Measurements from ENCODE around the gene SYP.

DNA sequence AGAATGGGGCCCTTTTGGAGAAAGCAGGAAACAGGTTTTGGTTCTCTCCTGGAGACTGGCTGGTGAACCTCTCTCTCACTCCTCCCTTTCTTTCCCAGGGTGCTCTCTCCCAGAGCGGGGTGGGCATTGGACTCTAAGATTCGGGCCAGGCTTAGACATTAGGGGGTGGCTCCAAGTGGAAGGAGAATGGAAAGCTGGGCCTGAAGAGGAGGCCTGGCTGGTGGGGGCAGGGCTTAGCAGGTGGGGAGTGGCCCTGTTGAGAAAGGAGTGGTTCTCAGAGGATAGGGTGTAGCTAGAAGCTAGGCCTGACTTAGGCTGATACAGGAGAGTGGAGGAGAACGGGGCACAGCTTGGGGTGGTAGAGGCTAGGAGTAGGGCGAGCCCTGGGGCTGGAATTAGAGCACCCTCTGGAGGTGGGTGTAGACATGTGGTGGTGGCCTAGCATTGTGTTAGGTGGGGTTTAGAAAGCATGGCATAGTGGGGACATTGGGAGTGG is 22.6 kb downstream of the SYP start:
- no peak for TF ChIP-seq TAF1 (IDR thresholded peaks at IDR 0.05; ENCODE audit: borderline replicate concordance, low read depth, low read length)
- no peak for TF ChIP-seq POLR2A (IDR thresholded peaks at IDR 0.05; ENCODE audit: low read depth, low read length)
